GM19324 (cell line): ENCODE results near the gene ITGB7.

Experiments used
- ATAC-seq: cut with Tn5 transposase; IDR thresholded peaks from one replicate; pipeline ENCODE4 v1.9.1; 2021; ENCODE audit warnings: mild to moderate bottlenecking, moderate library complexity; ENCODE audit not compliant: unreplicated experiment, low FRiP score

ITGB7 gene

GRCh38 chr12:53159195-53159839, 47.7 kb downstream of the ITGB7 start:
- ATAC-seq: no peak

- ATAC-seq: no peak
Measured at GRCh38 chr12:53152390-53152789, 54.7 kb downstream of the ITGB7 start.

DNA sequence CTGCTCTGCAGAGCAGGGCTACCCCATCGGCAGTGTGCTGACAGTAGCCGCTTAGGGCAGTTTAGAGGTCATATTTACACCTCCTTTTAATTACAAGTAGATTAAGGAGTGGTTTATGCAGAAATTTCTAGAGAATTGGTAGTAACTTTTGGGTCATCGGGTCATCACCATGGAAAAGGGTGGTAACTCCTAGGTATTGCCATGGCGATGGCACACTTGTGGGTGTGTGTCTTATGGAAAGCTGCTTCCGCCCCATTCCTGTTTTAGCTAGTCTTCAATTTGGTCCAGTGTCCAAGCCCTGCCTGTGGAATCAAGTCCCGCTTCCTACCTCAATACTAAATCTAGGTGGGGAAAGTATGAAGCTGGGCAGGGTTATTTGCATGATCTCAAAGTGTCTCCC, 56.0 kb downstream of the ITGB7 start:
- no peak for ATAC-seq

- ATAC-seq: no peak
Measured at GRCh38 chr12:53147653-53148052, 59.4 kb downstream of the ITGB7 start.

DNA sequence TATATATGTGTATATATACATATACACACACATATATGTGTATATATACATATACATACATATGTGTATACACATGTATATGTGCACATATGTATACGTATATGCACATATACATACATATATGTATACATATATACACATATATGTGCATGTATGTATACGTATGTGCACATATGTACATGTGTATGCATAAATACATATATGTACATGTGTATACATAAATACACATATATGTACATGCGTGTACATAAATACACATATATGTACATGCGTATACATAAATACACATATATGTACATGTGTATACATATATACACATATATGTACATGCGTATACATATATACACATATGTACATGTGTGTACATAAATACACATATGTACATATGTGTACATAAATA, 59.9 kb downstream of the ITGB7 start:
- no peak for ATAC-seq

- ATAC-seq: no peak
Measured at GRCh38 chr12:53145383-53146260, 61.4 kb downstream of the ITGB7 start.

- ATAC-seq: no peak
Measured at GRCh38 chr12:53143355-53143754, 63.7 kb downstream of the ITGB7 start.
